Endothelial cell of umbilical vein (primary cell): Measurements from ENCODE around the gene ROCK2.

Experiments
- CTCF ChIP-seq, 2 donors: IDR thresholded peaks; 1 replicate in 1 of 2; 2 replicates in 1 of 2; pipeline ENCODE4 v1.5.1; 2011; ENCODE audit warnings: low read length in 2 of 2, mild to moderate bottlenecking in 2 of 2, moderate library complexity in 2 of 2, control low read depth in 1 of 2, inconsistent platforms in 1 of 2, low read depth in 1 of 2; ENCODE audit not compliant: insufficient read depth in 1 of 2; ENCODE audit errors: extremely low read depth in 1 of 2
- EZH2 ChIP-seq: IDR thresholded peaks from 2 replicates; pipeline ENCODE4 v1.6.1; 2012; ENCODE audit warnings: borderline replicate concordance, low read depth, mild to moderate bottlenecking, moderate library complexity, low read length, inconsistent platforms; ENCODE audit not compliant: severe bottlenecking
- MYC ChIP-seq: IDR thresholded peaks from one replicate; pipeline ENCODE4 v1.6.1; 2011; ENCODE audit warnings: mild to moderate bottlenecking, low read depth, low read length
- POLR2A ChIP-seq: IDR thresholded peaks from 2 replicates; pipeline ENCODE4 v1.6.1; 2012; ENCODE audit warnings: low read depth, mild to moderate bottlenecking, control low read depth, low read length
- POLR2AphosphoS5 ChIP-seq: IDR thresholded peaks from 2 replicates; pipeline ENCODE4 v1.6.1; 2012; ENCODE audit warnings: low read depth, mild to moderate bottlenecking, control low read depth, low read length, moderate library complexity; ENCODE audit not compliant: insufficient read depth

- TF ChIP-seq CTCF (IDR thresholded peaks at IDR 0.05; ENCODE audit: extremely low read depth in 1 of 2, insufficient read depth in 1 of 2, low read depth in 1 of 2, low read length in 2 of 2) (no peak), POLR2A (no peak), MYC (no peak), EZH2 (no peak), POLR2AphosphoS5 (no peak)
Measured at GRCh38 chr2:11288431-11288830, 56.0 kb downstream of the ROCK2 start.
